GM19035 (cell line): Measurements from ENCODE around the gene NCAM1.

ENCODE experiments used
- ATAC-seq: cut with Tn5 transposase; IDR thresholded peaks from one replicate; pipeline ENCODE4 v1.9.1; 2021; ENCODE audit not compliant: unreplicated experiment

The NCAM1 gene

GRCh38 chr11:112967082-112967481, 5.9 kb downstream of the NCAM1 start:
- no peak for ATAC-seq

- no peak for ATAC-seq
These were observed 7.9 kb downstream of the NCAM1 start for GRCh38 chr11:112968941-112969713.

GRCh38 chr11:112971195-112971594, 10.0 kb downstream of the NCAM1 start:
- no peak for ATAC-seq

DNA sequence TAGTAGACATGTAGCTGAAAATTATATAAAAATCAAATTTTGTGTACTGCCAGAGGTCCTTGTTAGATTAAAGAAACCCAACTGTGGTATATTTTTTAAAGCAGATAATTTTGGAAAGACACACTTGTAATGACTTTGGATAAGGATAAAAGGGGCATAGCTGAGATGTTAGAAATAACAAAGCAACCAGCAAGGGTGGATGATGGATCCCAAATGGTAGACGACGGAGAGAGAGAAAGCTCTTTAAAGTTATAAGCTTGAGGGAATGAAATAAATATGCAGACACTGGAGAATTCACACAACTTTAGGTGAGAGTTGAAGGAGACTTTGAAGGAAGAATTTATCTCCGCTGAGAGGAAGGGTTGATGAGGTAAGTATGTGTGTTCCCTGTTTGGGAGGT, 10.6 kb downstream of the NCAM1 start:
- no peak for ATAC-seq

- ATAC-seq, result no peak
These were observed 11.4 kb downstream of the NCAM1 start for GRCh38 chr11:112972399-112973145.

GRCh38 chr11:112975051-112975450, 13.8 kb downstream of the NCAM1 start:
- ATAC-seq, result no peak

DNA sequence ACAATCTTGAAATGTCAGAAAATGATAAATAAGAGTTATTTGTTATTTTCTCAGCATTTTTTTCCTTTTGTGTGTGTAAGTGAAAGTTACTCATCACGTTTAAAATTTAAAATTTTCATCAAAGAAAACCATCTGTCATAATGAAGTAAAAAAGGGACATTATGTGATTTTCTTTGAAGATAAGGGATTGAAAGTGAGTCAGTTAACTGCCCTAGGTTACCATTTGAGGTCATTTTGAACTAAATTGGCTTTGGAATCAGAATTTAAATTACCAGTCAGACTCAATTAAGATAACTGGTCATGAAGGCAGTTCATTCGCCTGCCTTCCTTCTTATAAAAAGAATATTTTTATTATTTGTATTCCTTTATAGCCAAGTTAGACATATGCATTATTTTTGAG, 14.3 kb downstream of the NCAM1 start:
- no peak for ATAC-seq

- no peak for ATAC-seq
These were observed 16.5 kb downstream of the NCAM1 start for GRCh38 chr11:112977755-112978154.

DNA sequence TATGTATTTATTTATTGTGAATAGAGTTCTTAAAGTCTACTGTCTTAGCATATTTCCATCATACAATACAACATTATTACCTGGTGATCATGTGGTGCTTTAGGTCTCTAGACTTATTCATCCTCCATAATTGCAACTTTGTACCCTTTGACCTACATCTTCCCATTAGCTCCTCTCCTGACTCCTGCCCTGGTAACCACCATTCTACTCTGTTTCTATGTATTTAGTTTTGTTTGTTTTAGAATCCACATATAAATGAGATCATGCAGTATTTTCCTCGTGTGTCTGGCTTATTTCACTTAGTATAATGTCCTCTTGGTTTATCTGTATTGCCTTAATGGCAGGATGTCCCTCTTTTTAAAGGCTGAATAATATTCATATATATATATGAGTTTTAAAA, 22.7 kb downstream of the NCAM1 start:
- ATAC-seq, result no peak

GRCh38 chr11:112989198-112989597, 28.0 kb downstream of the NCAM1 start:
- ATAC-seq, result no peak

DNA sequence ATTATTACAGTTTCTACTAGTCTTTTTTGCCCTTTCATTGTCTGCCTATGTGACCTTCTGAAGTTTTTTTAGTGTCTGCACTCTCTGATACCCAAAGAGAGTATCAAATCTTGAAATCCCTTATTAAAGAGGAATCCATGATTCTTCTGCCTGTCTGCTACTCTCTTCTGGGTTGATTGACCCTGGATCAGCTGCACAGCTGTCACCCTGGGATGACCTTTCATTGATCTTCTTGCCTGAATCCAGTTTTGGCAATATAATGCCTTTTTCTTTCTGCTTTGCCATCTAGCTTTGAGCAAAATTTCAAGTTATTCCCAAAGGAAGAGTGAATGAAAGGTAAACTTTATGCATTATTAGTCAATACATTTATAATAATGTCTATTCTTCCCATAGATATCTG, 32.6 kb downstream of the NCAM1 start:
- ATAC-seq, result no peak

GRCh38 chr11:112995423-112996090, 34.3 kb downstream of the NCAM1 start:
- no peak for ATAC-seq

GRCh38 chr11:112996994-112997393, 35.8 kb downstream of the NCAM1 start:
- no peak for ATAC-seq

GRCh38 chr11:112997857-112998466, 36.7 kb downstream of the NCAM1 start:
- no peak for ATAC-seq

DNA sequence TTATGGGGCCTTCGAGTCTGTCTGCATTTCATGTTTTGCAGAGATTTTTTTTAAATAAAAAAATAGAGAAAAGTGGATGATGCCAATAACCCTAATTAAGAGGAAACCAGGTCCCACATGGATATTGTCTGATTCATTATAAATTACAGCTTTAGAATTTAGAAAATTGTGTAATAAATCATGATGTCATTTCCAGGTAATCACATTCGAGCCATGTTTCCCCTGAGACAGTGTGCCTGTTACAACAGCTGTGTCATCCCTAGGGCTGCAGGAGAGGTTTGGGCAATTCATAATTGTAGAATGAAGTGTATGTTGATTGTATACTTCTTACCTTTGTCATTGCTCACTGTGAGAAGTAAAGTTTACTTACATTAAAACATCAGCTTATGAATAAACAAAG, 38.3 kb downstream of the NCAM1 start:
- ATAC-seq, result no peak

GRCh38 chr11:113001709-113002108, 40.5 kb downstream of the NCAM1 start:
- ATAC-seq, result no peak

DNA sequence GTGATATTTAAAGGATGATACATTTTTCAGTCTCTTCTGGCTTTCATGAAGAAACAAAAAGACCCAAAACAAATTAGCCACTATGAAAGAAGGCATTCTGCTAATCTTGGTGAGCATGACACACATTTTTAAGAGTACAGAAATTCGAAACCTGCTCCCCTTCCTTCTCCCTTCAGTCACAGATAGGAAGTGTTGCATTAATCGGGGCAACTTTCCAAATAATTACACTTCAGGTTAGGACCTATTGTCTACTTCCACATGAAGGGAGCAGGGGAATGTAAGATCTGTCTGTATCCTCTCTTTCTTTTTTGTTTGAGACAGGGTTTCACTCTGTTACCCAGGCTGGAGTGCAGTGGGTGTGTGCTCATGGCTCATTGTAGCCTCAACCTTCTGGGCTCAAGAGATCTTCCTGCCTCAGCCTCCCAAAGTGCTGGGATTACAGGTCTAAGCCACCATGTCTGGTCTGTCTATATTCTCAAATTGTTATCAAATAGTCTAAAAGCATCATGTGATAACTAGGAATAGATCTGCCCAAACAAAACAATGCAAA, 45.8 kb downstream of the NCAM1 start:
- ATAC-seq, result no peak

GRCh38 chr11:113014262-113015097, 53.3 kb downstream of the NCAM1 start:
- no peak for ATAC-seq

GRCh38 chr11:113015098-113015455, 53.9 kb downstream of the NCAM1 start:
- no peak for ATAC-seq

DNA sequence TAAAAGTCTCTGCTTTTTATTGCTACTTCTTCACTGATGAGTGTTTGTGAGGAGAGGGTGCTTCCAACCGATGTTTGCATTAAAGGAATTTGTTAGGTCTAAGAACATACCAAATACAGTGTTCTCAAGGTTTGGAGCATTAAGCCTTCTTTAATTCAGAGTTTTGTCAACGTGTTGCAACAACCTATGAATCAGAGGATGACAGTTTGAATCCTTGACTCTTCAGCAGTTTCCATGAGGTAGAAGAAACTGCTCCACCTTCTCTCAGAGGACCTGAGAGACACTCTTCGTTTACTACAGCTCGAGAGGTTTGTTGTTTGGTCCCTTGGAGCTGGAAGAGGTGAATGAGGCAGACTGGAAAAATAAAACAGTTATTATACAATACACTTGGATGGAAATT, 55.7 kb downstream of the NCAM1 start:
- no peak for ATAC-seq
